ENCODE results near the gene RASSF1. TPM values are rescaled to one million over a fixed set of nuclear protein-coding genes. Genes with fewer than 3 reads are reported as not detected.

The RASSF1 gene
- total and polyA plus RNA-seq, 10 of the 15 experiments (the other 5 are each of a cell fraction or from before 2014, with no cell fraction given): 4.4 to 59.6 (median 37.2) TPM

DNA sequence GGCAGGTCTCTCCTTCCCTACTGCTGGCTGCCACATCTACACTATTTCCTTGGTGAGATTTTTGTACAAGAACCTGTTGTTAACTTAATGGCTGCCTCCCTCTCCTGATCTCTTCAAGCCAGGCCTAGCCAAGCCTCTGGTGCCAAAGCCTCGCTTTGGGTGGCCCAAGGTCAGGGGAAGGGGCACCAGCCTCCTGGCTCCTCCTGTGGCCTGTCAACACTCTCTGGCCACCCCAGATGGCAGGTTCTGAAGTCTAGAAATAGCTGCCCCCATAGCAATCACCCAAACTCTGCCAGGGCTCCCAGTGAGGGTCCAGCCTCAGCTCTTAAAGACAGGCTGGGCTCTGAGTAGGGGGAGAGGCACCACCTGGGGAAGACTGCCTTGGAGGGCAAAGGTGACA, 53.4 kb downstream of the RASSF1 start:
- no peaks in the 10 kb centered on the region for H4K20me1 ChIP-seq (ENCODE audit: control insufficient read depth, insufficient read depth)
- H3K4me1 ChIP-seq (ENCODE audit: control insufficient read depth, insufficient read depth, low read length): peaks cover 3% of the 10 kb centered on the region; the same call in 1 of the 2 replicates
- ATAC-seq (no peak), FAIRE-seq (no peak), DNase-seq (ENCODE audit: low read depth, low spot score) (no peak)
- no peak overlapping the region for H2AFZ ChIP-seq (ENCODE audit: control insufficient read depth, low read depth, low read length)
- RAD21 ChIA-PET (ENCODE audit: unreplicated experiment): no interaction called here
- H3K4me3 ChIP-seq: no peak overlapping the region
- no peaks in the 10 kb centered on the region for H3K27me3 ChIP-seq (replicated peaks in 1 of 2; ENCODE audit: control insufficient read depth in 2 of 2, insufficient read depth in 2 of 2, low read length in 1 of 2)
- CTCF ChIA-PET: no interaction called here
- SMC1A ChIA-PET (ENCODE audit: uncharacterized antibody, unreplicated experiment): no interaction called here
- no peak overlapping the region for H3K4me2 ChIP-seq (ENCODE audit: control insufficient read depth, insufficient read depth)
- H3K79me2 ChIP-seq (ENCODE audit: control insufficient read depth, insufficient read depth, low read length): peaks cover 21% of the 10 kb centered on the region
- in situ Hi-C loops (cut with MboI): no loop called here
- H3K9ac ChIP-seq (ENCODE audit: control insufficient read depth, insufficient read depth, low read length): no peak overlapping the region
- intact Hi-C loops (cut with micrococcal nuclease; ENCODE audit: unreplicated experiment): no loop called here
- H3K36me3 ChIP-seq (ENCODE audit: control insufficient read depth in 2 of 2, insufficient read depth in 2 of 2, low read length in 1 of 2): peaks cover 0 to 28% of the 10 kb centered on the region in 2 experiments; a peak in 3 of 4 replicates
- POLR2A ChIA-PET: no interaction called here
- H3K9me3 ChIP-seq (replicated peaks; ENCODE audit: control insufficient read depth, insufficient read depth, low read length): no peaks in the 10 kb centered on the region
- 94% methylated on average over 1 of the region's 1 CpG for WGBS (ENCODE audit: insufficient coverage, insufficient replicate concordance, low lambda C conversion rate, missing lambda C conversion rate)
- no peak overlapping the region for H3K27ac ChIP-seq (ENCODE audit: control insufficient read depth, insufficient read depth)
- BruUV-seq (replicated peaks): no TSS peak
- TF ChIP-seq YY1 (IDR thresholded peaks at IDR 0.05; ENCODE audit: low read depth, low read length) (no peak), SIX5 (IDR thresholded peaks at IDR 0.05; ENCODE audit: low read depth, low read length, severe bottlenecking) (no peak), ZZZ3 (IDR thresholded peaks at IDR 0.05; ENCODE audit: control insufficient read depth, insufficient read length, low read depth) (no peak), PAX8 (IDR thresholded peaks at IDR 0.05) (no peak), RAD21 (IDR thresholded peaks at IDR 0.05; ENCODE audit: insufficient read depth, low read depth, low read length) (no peak), ETV6 (conservative IDR thresholded peaks at IDR 0.05 in 1 of 2, IDR thresholded peaks at IDR 0.05 in 1 of 2; ENCODE audit: borderline replicate concordance in 1 of 2, low read depth in 1 of 2) (no peak), SREBF2 (IDR thresholded peaks at IDR 0.05; ENCODE audit: low read length) (no peak), SMAD5 (IDR thresholded peaks at IDR 0.05; ENCODE audit: low read depth) (no peak)
- TF ChIP-seq, protein P1, sequence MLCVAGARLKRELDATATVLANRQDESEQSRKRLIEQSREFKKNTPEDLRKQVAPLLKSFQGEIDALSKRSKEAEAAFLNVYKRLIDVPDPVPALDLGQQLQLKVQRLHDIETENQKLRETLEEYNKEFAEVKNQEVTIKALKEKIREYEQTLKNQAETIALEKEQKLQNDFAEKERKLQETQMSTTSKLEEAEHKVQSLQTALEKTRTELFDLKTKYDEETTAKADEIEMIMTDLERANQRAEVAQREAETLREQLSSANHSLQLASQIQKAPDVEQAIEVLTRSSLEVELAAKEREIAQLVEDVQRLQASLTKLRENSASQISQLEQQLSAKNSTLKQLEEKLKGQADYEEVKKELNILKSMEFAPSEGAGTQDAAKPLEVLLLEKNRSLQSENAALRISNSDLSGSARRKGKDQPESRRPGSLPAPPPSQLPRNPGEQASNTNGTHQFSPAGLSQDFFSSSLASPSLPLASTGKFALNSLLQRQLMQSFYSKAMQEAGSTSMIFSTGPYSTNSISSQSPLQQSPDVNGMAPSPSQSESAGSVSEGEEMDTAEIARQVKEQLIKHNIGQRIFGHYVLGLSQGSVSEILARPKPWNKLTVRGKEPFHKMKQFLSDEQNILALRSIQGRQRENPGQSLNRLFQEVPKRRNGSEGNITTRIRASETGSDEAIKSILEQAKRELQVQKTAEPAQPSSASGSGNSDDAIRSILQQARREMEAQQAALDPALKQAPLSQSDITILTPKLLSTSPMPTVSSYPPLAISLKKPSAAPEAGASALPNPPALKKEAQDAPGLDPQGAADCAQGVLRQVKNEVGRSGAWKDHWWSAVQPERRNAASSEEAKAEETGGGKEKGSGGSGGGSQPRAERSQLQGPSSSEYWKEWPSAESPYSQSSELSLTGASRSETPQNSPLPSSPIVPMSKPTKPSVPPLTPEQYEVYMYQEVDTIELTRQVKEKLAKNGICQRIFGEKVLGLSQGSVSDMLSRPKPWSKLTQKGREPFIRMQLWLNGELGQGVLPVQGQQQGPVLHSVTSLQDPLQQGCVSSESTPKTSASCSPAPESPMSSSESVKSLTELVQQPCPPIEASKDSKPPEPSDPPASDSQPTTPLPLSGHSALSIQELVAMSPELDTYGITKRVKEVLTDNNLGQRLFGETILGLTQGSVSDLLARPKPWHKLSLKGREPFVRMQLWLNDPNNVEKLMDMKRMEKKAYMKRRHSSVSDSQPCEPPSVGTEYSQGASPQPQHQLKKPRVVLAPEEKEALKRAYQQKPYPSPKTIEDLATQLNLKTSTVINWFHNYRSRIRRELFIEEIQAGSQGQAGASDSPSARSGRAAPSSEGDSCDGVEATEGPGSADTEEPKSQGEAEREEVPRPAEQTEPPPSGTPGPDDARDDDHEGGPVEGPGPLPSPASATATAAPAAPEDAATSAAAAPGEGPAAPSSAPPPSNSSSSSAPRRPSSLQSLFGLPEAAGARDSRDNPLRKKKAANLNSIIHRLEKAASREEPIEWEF (IDR thresholded peaks at IDR 0.05; ENCODE audit: insufficient replicate concordance, low read depth, low read length): no peak
- TF ChIP-seq, protein P2, sequence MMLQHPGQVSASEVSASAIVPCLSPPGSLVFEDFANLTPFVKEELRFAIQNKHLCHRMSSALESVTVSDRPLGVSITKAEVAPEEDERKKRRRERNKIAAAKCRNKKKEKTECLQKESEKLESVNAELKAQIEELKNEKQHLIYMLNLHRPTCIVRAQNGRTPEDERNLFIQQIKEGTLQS (IDR thresholded peaks at IDR 0.05; ENCODE audit: borderline replicate concordance, extremely low read depth, low read depth, low read length): no peak
- TF ChIP-seq, protein P3, sequence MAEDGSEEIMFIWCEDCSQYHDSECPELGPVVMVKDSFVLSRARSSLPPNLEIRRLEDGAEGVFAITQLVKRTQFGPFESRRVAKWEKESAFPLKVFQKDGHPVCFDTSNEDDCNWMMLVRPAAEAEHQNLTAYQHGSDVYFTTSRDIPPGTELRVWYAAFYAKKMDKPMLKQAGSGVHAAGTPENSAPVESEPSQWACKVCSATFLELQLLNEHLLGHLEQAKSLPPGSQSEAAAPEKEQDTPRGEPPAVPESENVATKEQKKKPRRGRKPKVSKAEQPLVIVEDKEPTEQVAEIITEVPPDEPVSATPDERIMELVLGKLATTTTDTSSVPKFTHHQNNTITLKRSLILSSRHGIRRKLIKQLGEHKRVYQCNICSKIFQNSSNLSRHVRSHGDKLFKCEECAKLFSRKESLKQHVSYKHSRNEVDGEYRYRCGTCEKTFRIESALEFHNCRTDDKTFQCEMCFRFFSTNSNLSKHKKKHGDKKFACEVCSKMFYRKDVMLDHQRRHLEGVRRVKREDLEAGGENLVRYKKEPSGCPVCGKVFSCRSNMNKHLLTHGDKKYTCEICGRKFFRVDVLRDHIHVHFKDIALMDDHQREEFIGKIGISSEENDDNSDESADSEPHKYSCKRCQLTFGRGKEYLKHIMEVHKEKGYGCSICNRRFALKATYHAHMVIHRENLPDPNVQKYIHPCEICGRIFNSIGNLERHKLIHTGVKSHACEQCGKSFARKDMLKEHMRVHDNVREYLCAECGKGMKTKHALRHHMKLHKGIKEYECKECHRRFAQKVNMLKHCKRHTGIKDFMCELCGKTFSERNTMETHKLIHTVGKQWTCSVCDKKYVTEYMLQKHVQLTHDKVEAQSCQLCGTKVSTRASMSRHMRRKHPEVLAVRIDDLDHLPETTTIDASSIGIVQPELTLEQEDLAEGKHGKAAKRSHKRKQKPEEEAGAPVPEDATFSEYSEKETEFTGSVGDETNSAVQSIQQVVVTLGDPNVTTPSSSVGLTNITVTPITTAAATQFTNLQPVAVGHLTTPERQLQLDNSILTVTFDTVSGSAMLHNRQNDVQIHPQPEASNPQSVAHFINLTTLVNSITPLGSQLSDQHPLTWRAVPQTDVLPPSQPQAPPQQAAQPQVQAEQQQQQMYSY (CRISPR knock-in tag; IDR thresholded peaks at IDR 0.05): no peak
- TF ChIP-seq, protein P4, sequence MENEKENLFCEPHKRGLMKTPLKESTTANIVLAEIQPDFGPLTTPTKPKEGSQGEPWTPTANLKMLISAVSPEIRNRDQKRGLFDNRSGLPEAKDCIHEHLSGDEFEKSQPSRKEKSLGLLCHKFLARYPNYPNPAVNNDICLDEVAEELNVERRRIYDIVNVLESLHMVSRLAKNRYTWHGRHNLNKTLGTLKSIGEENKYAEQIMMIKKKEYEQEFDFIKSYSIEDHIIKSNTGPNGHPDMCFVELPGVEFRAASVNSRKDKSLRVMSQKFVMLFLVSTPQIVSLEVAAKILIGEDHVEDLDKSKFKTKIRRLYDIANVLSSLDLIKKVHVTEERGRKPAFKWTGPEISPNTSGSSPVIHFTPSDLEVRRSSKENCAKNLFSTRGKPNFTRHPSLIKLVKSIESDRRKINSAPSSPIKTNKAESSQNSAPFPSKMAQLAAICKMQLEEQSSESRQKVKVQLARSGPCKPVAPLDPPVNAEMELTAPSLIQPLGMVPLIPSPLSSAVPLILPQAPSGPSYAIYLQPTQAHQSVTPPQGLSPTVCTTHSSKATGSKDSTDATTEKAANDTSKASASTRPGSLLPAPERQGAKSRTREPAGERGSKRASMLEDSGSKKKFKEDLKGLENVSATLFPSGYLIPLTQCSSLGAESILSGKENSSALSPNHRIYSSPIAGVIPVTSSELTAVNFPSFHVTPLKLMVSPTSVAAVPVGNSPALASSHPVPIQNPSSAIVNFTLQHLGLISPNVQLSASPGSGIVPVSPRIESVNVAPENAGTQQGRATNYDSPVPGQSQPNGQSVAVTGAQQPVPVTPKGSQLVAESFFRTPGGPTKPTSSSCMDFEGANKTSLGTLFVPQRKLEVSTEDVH (IDR thresholded peaks at IDR 0.05; ENCODE audit: low read depth, partially characterized antibody): no peak

Measured in GM12878 (cell line).